GM21381 (cell line): ENCODE measurements around the gene FBXL16.
A peak's percentile ranks its signal among the peaks of the same experiment; 100 is the strongest.

ENCODE experiments used
- ATAC-seq: cut with Tn5 transposase; IDR thresholded peaks from one replicate; pipeline ENCODE4 v1.9.1; 2021; ENCODE audit warnings: mild to moderate bottlenecking, moderate library complexity; ENCODE audit not compliant: unreplicated experiment

The FBXL16 gene

DNA sequence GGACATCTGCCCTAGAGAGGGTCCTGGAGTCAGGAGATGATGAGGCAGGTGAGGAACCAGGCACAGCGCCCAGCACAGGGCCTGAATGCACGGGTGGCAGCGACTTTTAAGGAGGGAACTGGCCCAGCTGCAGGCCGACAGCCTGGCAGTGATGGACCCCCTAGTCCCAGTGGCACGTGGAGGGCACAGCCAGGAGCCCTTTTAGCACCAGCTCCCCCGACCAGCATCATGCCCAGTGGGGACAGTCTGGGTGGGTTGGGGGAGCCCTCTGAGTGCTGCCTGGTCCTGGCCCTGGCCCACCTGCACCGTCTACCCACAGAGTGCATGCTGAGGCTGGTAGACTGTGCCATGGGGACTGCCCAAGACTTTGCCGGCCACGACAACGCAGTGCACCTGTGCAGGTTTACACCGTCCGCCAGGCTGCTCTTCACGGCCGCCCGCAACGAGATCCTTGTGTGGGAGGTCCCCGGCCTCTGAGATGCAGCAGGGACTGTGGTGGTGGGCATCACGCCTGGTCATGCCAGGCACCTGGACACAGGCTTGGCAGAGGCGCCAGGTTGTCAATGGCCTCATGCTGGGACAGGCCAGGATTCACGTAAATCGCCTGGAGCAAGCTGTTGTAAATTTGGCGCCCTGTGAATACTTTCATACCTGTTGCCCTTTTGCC lies 38.4 kb downstream of the FBXL16 start:
- no peak for ATAC-seq

DNA sequence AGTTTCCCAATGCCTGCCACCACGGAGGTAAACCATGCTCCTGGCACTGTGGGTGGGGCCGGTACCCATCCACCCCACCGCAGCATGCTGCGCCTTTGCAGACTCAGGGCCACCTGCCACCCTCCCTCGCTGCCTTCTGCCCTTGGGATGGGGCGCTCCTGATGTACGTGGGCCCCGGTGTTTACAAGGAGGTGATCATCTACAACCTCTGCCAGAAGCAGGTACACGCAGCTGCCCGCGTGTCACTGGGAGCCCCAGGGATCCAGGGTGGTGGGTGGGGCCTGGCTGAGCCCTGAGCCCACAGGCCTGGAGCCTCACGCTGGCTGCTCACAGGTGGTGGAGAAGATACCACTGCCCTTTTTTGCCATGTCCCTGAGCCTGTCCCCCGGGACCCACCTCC lies 39.0 kb downstream of the FBXL16 start:
- ATAC-seq: no peak

DNA sequence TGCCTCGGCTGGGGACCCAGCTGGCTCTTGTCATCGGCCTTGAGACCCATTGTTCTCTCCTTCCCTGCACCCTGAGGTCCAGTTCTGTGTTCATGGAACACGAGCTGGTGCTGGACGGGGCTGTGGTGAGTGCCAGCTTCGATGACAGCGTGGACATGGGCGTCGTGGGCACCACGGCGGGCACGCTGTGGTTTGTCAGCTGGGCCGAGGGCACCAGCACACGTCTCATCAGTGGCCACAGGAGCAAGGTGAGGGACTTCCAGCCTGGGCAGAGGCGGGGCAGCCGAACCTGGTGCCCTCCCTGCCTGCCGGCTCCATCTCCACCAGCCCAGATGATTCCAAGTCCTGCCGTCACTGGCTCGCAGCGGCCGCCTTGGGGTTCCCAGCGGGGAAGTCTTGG lies 43.0 kb downstream of the FBXL16 start:
- no peak for ATAC-seq

DNA sequence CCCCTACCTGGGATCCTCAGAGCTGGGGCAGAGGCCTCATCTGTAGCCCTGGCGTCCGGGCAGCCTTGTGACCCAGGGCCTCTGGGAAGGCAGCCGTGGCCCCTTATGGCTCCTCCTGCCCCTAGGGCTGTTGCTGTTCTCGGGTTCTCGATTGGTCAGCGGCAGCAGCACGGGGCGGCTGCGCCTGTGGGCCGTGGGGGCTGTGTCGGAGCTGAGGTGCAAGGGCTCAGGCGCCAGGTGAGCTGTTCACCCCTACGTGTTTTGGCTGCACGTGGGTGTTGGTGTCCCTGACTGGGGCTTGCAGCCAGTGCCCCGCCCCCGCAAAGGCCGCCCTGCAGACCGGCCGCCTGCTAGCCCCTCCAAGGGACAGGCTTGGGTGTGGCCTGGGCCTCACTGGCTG lies 43.5 kb downstream of the FBXL16 start:
- no peak for ATAC-seq

DNA sequence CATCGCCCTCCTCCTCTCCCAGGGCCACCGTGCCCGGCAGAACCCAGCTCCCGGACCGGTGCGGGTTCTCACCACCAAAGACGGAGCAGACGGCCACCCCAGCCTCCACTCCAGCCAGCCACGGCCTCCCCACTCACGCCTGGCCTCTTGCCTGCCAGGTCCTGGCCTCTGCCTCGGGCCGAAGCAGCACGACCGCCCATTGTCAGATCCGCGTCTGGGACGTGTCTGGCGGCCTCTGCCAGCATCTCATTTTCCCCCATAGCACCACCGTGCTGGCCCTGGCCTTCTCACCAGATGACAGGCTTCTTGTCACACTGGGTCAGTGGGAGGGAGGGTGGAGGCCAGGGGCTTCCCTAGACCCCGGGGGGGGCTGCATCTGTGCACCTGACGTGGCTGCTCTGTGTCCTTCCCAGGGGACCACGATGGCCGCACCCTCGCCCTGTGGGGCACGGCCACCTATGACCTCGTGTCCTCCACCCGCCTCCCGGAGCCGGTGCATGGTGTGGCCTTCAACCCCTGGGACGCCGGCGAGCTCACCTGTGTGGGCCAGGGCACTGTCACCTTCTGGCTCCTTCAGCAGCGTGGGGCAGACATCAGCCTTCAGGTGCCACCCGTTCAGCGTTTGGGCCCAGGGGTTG lies 44.3 kb downstream of the FBXL16 start:
- no peak for ATAC-seq

DNA sequence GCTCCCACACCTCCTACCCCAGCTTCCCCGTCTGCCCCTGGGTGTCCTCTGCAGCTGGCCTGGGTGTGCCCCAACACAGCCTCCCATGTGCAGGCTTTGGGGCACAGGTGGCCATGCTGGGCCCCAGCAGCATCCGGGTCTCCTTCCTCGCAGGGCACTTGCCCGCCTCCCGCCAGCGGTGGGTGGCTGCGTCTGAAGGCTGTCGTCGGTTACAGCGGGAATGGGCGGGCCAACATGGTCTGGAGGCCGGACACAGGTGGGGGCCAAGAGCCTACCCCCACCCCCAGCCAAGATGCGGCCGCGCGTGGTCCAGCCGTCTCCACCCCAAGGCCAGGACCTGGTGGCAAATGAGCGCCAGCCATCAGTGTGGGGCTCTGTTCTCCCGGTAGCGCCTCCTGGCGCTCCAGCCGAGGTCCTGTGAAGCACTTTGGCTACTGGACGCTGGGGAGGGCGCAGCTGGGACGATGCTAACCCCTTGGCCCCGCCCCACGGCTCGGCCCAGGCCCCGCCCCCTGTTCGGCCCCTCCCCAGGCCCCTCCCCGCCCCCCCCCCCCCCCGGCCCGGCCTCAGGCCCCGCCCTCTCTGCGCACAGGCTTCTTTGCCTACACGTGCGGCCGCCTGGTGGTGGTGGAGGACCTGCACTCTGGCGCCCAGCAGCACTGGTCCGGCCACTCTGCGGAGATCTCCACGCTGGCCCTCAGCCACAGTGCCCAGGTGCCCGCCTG lies 45.0 kb downstream of the FBXL16 start:
- peak; percentile 56 for ATAC-seq

DNA sequence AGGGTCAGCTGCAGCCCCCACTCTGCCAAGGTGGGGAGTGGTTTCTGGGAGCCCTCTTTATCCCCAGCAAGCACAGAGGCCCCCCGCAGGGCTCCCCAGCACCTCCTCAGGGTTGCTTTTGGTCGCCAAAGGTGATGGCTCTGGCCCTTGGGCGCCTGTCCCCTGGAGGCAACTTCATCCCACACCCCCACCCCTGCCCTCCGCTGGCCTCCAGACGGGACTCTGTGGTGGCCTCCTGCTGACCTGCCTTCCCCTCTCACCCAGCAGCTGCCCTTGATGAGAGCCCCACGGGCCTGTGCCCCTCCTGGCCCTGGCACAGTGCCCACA lies 45.5 kb downstream of the FBXL16 start:
- ATAC-seq: no peak

DNA sequence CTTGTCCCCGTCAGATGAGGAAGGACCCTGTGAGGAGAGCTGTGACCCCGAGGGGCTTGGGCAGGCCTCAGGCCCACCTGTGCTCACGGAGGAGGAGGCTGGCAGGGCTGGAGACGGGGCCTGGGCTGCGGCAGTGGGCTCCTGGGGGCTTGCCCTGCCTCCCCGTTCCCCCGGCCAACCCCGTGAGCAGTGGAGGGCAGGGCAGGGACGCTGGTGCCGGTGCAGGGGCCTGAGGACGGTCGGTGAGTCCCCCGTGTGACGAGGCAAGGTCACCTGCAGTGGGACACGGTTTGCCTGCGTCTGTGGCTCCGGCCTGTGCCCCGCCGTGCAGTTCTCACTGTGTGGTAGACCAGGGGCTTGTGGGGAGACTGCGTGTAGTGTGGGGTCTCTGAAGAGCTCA lies 46.0 kb downstream of the FBXL16 start:
- no peak for ATAC-seq

DNA sequence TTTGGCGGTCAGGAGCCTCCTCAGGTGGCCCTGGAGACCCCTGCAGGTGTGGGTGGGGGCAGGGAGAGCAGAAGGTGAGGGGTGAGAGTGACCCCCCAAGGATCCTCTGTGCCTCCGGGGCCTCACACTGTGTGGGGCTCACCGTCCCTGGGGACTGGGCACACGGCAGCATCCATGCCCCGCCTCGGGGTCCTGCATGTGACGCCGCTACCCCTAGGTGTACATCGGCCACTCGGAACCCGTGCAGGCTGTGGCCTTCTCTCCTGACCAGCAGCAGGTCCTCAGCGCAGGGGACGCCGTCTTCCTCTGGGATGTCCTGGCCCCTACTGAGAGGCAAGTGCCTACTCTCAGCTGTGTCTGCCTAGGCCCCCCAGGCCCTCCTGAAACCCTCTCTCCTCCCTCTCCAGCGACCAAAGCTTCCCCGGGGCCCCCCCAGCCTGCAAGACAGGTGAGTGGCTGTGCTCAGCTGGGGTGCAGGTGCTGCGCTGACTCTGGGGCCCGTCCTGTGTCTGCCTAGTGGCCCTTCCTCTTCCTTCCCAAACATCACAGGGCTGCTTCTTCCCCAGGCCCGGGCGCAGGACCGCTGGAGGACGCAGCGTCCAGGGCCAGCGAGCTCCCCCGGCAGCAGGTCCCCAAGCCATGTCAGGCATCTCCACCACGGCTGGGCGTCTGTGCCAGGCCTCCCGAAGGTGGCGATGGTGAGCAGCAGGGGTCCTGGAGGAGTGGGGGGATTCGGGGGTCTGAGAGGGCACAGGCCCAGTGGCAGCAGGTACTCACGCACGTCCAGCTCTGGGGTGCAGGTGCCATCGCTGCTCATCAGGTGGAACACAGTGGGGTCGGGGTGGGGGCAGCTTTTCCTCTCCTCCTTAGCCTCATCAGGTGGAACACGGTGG lies 46.7 kb downstream of the FBXL16 start:
- ATAC-seq: no peak

DNA sequence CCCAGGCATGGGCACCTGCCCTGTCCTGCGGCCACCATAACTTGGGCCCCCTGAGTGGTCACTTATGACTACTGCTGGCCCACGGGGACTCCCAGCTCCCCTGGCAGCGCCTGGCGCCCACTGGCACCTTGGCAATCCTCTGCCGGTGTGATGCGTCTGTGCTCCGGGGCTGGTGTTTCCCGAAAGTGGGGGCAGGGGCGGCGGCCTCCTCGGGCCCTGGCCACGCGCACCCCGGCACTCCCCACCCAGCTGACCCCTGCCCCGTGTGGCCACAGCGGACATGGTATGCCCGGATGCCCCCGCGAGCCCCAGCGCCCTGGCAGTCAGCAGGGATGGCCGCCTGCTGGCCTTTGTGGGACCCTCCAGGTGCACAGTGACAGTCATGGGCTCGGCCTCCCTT lies 48.1 kb downstream of the FBXL16 start:
- no peak for ATAC-seq

DNA sequence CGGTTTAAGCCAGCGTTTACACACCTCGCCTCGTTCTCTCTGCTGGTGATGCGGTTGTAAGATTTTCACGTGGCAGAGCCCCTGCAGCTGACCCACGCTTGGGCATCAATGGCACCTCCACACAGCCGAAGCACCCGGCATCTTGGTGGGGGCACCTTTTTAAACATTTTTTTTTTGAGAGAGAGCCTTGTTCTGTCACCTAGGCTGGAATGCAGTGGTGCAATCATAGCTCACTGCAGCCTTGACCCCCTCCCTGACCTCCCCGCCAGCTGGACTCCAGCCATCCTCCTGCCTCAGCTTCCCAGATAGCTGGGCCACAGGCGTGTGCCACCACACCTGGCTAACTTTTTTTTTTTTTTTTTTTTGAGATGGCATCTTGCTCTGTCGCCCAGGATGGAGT lies 51.6 kb downstream of the FBXL16 start:
- ATAC-seq: no peak

DNA sequence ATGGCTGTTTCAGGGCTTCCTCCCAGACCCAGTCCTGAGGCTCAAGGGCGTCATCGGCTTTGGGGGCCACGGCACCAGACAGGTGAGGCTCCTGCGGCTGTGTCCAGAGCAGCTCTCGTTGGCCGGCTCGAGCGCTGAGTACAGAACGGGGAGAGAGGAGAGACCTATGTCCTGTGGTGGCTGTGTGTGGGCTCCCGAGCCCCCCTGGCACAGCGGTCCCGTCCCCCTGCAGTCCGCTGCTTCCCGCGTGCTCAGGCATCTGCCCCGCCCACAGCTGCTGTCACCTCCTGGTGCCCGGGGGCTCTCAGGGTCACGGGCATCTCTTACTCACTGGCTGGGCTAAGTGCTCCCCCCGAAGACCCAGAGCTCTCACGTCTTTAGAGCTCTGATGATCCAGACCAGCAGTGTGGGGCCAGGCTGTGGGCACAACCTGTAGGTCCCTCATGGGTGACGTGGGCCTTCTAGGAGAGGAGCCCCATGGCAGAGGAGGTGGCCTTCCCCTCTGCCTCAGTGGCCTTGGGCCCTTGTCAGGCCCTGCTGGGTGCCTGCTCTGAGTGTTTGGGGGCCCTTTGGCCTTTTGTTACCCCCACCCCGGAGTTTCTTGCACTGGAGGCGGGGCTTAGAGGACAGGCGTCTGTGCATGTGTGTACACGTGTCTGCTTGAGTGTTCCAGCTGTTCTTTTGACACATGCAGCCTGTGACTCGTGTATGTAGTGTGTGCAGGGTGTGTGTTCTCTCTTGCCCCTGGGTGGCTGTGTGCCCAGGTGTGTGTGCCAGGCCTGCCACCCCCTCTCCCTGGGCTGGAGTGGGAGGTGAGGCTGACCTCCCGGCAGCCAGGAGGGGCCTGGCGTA lies 52.9 kb downstream of the FBXL16 start:
- no peak for ATAC-seq

DNA sequence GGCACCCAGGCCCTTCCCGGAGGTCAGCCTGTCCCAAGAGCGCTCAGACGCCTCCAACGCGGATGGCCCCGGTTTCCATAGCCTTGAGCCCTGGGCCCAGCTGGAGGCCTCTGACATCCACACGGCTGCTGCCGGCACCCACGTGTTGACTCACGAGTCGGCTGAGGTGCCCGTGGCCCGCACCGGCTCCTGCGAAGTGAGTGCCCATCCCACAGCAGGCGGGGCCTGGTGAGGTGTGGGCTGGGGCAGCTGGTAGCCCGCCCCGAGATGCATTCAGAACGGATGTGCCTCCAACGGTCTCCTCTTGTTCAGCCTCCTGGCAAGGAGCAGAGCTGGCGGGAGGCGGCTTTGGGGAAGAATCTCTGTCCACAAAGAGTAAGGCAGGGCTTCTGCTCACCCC lies 53.8 kb downstream of the FBXL16 start:
- ATAC-seq: no peak

DNA sequence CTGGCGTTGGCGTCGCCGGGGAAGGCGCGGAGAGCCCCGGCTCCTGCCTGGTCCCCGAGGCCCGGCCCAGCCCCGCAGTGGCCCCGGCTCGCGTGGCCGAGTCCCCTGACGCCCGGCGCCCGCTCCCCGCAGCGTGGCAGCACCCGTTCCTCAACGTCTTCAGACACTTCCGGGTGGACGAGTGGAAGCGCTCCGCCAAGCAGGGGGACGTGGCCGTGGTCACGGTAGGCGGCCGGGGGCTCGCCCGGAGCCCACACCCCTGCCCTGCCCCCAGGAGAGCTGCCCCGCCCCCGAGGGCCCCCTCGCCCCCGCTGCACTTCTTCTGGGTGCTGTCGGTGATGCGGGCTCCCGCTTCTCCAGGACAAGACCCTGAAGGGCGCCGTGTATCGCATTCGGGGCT lies 56.0 kb downstream of the FBXL16 start:
- ATAC-seq: no peak

DNA sequence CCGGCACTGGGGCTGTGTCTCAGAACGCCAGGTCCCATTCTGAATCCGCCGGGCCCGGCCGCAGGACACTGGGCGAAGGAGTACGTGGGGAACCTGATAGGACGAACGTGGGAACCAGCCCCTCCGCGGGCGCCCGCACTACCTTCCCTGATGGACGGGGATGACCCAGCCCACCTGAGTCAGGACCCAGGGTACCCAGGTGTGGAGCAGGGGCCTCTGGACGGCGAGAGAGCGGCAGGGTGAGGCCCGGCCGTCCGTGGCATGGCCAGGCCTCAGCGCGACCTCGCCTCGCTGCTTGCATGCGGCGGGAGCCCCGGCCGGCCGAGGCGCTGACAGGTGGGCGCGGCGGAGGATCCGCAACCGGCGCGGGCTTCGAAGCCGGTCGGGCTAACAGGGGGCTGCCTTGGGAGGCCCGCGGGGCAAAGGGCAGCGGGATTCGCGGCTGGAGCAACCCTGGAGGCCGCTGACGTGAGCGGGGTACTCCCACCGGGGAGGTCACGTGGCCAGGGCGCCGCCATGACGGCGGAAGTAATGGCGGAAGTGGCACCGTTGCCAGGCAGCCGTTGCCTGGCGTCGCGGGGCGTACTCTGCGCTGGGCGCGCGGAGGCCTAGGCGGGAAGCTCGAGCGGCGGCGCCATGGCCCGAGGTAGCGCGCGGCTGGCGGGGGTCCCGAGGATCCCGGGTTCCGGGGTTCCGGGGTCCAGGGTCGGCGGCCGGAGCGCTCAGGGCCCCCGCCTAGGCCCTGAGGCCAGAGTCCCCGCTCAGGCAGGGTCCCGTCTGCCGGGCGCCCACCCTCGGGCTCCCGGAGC lies 56.6 kb downstream of the FBXL16 start, which contains the start of gene WDR90:
WDR90 (plus strand) TSS at position 585 of the 809 bp plus-strand sequence; CDS start at position 637, 52 bp downstream.
- peak; percentile 75 for ATAC-seq

DNA sequence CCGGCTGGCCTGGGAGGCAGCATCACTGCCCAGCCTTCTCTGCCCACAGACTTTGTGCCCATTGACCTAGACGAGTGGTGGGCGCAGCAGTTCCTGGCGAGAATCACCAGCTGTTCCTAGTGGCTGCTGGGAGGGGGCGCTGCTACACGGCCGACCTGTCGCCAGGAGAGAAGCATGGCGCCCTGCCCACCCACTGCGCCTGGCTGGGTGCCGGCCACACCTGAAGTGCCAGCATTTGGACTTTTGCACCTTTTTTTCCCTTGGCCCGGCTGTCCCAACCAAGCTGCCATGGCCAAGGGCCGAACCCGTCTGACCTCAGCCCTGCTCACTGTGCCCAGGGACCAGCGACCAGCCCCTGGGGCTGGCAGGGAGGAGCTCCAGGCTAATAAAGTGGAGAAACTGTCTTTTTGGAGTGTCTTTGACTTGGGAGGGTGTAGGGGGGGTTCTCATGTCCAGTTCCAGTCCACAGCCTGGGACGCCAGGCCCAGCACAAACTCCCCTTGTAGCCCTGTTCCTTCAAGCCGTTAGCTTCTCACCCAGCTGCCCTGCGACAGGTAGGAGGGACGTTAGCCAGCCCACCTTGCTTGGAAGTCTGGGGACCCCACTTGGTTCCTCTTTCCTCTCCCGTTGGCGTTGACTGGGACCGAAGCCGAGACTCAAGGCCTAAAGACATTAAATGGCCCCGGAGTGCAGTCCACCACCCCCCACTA lies 57.4 kb downstream of the FBXL16 start:
- ATAC-seq: no peak

DNA sequence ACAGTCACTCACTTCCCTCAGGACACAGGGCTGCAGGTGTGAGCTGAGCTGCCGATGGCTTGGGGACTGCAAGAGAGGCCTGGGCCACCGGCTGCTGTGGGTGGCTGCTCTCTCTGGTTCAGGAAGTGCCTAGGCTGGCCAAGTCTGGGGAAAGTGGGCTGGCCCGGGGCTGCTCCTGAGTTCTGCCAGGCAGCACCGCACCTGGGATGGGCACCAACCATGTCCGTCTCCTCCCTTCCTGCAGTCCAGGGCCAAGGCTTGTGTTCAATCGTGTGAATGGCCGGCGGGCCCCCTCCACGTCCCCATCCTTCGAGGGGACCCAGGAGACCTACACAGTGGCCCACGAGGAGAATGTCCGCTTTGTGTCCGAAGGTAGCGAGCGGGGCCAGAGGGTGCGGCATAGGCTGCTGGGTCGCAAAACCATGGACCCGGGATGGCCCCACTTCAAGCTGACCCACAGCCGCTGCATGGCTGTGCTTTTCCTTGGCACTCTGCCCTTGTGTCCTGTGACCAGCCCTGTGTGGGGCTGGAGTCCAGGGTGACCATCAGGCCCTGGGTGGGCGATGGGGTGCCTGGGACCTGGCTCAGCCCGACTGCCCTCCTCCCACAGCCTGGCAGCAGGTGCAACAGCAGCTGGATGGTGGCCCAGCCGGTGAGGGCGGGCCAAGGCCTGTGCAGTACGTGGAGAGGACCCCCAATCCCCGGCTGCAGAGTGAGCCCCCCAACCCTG lies 58.3 kb downstream of the FBXL16 start:
- no peak for ATAC-seq

DNA sequence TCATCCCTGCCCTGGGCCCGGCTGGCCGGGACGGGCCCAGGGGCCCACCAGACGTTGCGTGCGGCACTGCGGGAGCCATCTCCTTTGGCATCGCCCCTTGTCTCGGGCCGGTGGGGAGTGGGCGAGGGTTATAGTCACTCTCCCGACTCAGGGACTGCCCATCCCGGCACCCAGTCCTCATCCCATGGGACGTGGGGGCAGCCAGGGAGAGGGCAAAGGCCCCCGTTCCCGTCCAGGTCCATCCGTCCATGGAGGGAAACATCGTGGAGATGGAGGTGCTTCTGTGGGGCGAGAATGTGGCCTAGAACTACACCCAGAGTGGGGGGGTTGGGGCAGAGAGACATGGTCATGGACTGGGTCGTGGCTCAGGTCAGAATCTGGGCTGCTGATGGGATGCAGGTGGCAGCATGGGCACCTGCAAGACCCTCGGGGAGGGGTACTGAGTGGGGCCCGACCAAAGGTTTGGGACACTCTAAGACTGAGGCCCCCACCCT lies 58.9 kb downstream of the FBXL16 start:
- ATAC-seq: no peak
